OCI-LY1 (cell line): ENCODE data around the gene CRYL1.

Experiments
- EZH2 ChIP-seq: fragments of 200-600 bp; sonication (generic), shearing (Covaris generic); IDR thresholded peaks from 2 replicates; pipeline ENCODE4 v1.8.0; 2017; ENCODE audit warnings: borderline replicate concordance, mixed run types, mild to moderate bottlenecking, antibody characterized with exemption, low read length, moderate library complexity, mixed read lengths
- TF ChIP-seq, protein P1 (sequence below): fragments of 200-600 bp; sonication (generic), shearing (Covaris generic); IDR thresholded peaks from 2 replicates; pipeline ENCODE4 v1.5.1; 2017; ENCODE audit warnings: mild to moderate bottlenecking, antibody characterized with exemption, low read length, moderate library complexity, mixed read lengths

DNA sequence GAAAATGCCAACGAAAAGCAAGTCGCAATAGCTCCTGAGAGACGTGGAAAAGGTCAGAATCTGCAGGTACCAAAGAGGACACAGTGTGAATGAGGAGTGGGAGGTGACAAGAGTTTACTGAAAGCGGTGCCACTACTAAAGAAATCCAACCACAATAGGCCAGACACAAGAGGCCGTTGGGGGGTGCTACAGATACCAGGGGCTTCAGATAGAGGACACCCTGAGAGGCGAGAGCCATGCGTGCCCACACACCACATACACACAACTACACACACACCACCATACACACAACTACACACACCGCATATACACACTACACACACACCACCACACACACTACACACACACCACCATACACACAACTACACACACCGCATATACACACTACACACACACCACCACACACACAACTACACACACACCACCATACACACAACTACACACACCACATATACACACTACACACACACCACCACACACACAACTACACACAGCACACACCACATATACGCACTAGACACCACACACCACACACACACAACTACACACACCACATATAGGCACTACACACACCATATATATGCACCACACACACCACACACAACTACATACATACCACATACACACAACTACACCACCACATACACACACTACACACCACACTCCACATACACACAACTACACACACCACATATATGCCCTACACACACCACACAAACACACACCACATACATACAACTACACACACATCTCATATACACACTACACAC is 28.5 kb downstream of the CRYL1 start:
- TF ChIP-seq EZH2 = no peak
- TF ChIP-seq, protein P1, sequence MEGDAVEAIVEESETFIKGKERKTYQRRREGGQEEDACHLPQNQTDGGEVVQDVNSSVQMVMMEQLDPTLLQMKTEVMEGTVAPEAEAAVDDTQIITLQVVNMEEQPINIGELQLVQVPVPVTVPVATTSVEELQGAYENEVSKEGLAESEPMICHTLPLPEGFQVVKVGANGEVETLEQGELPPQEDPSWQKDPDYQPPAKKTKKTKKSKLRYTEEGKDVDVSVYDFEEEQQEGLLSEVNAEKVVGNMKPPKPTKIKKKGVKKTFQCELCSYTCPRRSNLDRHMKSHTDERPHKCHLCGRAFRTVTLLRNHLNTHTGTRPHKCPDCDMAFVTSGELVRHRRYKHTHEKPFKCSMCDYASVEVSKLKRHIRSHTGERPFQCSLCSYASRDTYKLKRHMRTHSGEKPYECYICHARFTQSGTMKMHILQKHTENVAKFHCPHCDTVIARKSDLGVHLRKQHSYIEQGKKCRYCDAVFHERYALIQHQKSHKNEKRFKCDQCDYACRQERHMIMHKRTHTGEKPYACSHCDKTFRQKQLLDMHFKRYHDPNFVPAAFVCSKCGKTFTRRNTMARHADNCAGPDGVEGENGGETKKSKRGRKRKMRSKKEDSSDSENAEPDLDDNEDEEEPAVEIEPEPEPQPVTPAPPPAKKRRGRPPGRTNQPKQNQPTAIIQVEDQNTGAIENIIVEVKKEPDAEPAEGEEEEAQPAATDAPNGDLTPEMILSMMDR = no peak
